PFSK-1 (cell line): ENCODE data around the gene C16orf96.

Experiments
- FOXP2 ChIP-seq: optimal IDR thresholded peaks from 2 replicates; pipeline ENCODE3; 2011; ENCODE audit warnings: borderline replicate concordance, control low read depth, inconsistent platforms; ENCODE audit not compliant: insufficient read depth; ENCODE audit errors: extremely low read length, extremely low read depth
- POLR2AphosphoS5 ChIP-seq: IDR thresholded peaks from 2 replicates; pipeline ENCODE4 v1.6.1; 2012; ENCODE audit warnings: low read depth, mild to moderate bottlenecking, control low read depth, low read length, moderate library complexity
- REST ChIP-seq, 2 experiments: IDR thresholded peaks; 2 replicates each; pipeline versions ENCODE4 v1.6.1 to v1.8.0; 2011 to 2012; ENCODE audit warnings: low read depth in 2 of 2, low read length in 2 of 2, control low read depth in 1 of 2, inconsistent platforms in 1 of 2, mild to moderate bottlenecking in 1 of 2, moderate library complexity in 1 of 2; ENCODE audit not compliant: insufficient read depth in 1 of 2
- SIN3A ChIP-seq: IDR thresholded peaks from 2 replicates; pipeline ENCODE4 v1.6.1; 2012; ENCODE audit warnings: mild to moderate bottlenecking, low read length, moderate library complexity, borderline replicate concordance; ENCODE audit not compliant: insufficient read depth
- TAF1 ChIP-seq: IDR thresholded peaks from 2 replicates; pipeline ENCODE4 v1.6.1; 2012; ENCODE audit warnings: low read length, control low read depth, borderline replicate concordance; ENCODE audit not compliant: insufficient read depth

Gene C16orf96

GRCh38 chr16:4599037-4599436, 42.9 kb downstream of the C16orf96 start:
- TF ChIP-seq REST (IDR thresholded peaks at IDR 0.05; ENCODE audit: insufficient read depth in 1 of 2, low read depth in 2 of 2, low read length in 2 of 2), result no peak
- no peak for TF ChIP-seq POLR2AphosphoS5
- TF ChIP-seq FOXP2, result no peak
- no peak for TF ChIP-seq SIN3A
- no peak for TF ChIP-seq TAF1

GRCh38 chr16:4599545-4599944, 43.4 kb downstream of the C16orf96 start:
- TF ChIP-seq REST (IDR thresholded peaks at IDR 0.05; ENCODE audit: insufficient read depth in 1 of 2, low read depth in 2 of 2, low read length in 2 of 2) (no peak), POLR2AphosphoS5 (no peak), SIN3A (no peak)

- TF ChIP-seq REST (IDR thresholded peaks at IDR 0.05; ENCODE audit: insufficient read depth in 1 of 2, low read depth in 2 of 2, low read length in 2 of 2), result no peak
- TF ChIP-seq FOXP2, result no peak
- TF ChIP-seq TAF1, result no peak
- TF ChIP-seq POLR2AphosphoS5, result no peak
- no peak for TF ChIP-seq SIN3A
Measured at GRCh38 chr16:4601036-4601863, 45.1 kb downstream of the C16orf96 start.

- TF ChIP-seq TAF1, result no peak
- TF ChIP-seq POLR2AphosphoS5, result no peak
- no peak for TF ChIP-seq SIN3A
- no peak for TF ChIP-seq REST (IDR thresholded peaks at IDR 0.05; ENCODE audit: insufficient read depth in 1 of 2, low read depth in 2 of 2, low read length in 2 of 2)
- TF ChIP-seq FOXP2, result no peak
Measured at GRCh38 chr16:4601864-4602186, 45.7 kb downstream of the C16orf96 start.

GRCh38 chr16:4602331-4602730, 46.2 kb downstream of the C16orf96 start:
- TF ChIP-seq REST (IDR thresholded peaks at IDR 0.05; ENCODE audit: insufficient read depth in 1 of 2, low read depth in 2 of 2, low read length in 2 of 2) (no peak), FOXP2 (no peak), POLR2AphosphoS5 (no peak), TAF1 (no peak), SIN3A (no peak)
